ENCODE results near the gene IQCF2.
"Not testable (repeated sequence)": the region's sequence is repeated elsewhere in the genome, so short reads cannot be mapped to it uniquely, and the experiment has no call there.

Gene IQCF2

DNA sequence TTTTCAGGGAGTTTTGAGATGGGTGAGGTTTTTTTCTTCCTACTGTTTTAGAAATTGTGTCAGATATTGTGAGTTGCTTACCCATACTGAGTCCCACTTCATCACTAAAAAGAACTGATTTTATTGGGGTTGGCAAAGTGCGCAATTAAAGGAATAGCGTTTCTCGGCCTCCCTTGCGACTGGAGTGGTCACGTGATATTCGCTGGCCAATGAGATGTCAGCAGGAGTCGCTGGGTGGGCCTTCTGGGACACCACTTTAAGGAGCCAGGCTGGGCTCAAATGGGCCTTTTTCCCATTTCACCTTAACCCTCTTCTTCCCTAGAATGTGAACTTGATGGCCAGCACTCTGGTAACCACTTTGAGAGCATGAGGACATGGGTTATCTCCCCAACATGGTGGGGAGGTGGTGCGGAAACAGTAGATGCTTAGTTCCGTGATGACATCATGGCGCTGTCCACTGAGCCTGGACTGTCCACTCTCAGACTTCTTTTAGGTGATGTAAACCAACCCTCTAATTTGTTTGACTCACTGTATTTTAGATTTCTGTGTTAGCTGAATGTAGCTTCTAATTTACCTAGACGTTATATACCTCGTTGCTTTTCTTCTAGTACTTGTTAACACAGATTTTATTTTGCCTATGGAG lies 27.2 kb downstream of the IQCF2 start:
- DNase-seq (ENCODE audit: low spot score): no peak
- TF ChIP-seq, protein P1, sequence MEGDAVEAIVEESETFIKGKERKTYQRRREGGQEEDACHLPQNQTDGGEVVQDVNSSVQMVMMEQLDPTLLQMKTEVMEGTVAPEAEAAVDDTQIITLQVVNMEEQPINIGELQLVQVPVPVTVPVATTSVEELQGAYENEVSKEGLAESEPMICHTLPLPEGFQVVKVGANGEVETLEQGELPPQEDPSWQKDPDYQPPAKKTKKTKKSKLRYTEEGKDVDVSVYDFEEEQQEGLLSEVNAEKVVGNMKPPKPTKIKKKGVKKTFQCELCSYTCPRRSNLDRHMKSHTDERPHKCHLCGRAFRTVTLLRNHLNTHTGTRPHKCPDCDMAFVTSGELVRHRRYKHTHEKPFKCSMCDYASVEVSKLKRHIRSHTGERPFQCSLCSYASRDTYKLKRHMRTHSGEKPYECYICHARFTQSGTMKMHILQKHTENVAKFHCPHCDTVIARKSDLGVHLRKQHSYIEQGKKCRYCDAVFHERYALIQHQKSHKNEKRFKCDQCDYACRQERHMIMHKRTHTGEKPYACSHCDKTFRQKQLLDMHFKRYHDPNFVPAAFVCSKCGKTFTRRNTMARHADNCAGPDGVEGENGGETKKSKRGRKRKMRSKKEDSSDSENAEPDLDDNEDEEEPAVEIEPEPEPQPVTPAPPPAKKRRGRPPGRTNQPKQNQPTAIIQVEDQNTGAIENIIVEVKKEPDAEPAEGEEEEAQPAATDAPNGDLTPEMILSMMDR (IDR thresholded peaks at IDR 0.05; ENCODE audit: extremely low read depth, insufficient read depth, missing control alignments): no peak
- in situ Hi-C loops (cut with MboI; ENCODE audit: low pct_unique_long_range_greater_than_20kb, low sequenced_read_pairs, unreplicated experiment): no loop called here

DNA sequence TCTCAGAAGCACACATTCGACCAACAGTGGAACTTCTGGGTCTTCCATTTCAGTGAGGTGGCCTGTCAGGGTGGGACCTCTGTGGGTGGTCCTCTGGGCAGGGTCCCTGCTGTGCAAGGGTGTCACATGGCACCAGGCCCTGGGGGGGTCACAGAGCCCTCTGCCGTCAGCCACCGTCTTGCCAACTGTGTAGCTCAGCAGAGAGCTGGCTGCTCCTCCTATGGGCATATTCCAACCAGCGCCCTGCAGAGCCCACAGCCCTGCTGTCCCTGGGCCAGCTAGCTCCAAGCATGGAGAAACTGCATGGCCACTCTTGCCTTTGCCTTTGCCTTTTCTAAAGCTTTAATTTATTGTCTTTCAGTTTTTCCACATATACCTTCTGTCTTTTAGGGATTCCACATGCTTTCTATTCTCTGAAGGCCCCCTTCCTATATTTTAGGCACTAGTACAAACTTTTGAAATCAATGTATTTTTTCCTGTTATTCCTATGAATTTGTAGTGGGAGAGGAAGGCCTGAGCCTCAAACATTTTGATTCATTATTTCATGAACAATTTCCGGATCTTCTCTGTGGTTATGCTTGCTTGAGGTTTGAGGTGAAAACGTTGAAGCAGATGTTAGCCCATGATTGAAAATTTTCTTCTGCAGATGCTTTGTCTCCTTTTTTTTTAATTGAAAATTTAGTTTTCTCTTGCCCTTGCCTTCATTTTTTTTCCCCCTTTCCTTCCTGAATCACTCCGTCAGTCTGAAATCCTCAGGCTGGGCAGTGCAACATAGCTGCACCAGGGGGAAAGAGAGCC lies 30.0 kb downstream of the IQCF2 start:
- TF ChIP-seq, protein P1 (IDR thresholded peaks at IDR 0.05; ENCODE audit: extremely low read depth, insufficient read depth, missing control alignments): no peak
- in situ Hi-C loops (cut with MboI; ENCODE audit: low pct_unique_long_range_greater_than_20kb, low sequenced_read_pairs, unreplicated experiment): no loop called here
- no peak for DNase-seq (ENCODE audit: low spot score)

DNA sequence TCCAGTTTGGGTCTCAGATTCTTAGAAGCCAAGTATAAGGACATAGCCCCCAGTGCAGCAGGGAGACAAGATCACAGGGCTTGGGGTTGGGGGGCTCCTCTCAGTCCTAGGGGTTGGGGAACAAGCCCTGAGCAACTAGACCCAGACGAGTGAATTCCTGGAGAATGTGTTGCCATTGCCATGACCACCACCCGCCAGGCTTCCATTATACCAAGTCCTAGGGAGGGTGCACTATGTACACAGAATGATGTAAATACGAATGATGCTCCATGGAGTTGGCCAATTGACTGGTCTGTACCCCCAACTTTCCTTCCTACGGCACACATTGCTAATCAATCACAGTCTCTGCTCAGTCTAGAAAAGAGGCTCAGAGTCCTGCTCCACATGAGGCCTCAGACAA lies 33.0 kb downstream of the IQCF2 start:
- in situ Hi-C loops (cut with MboI; ENCODE audit: low pct_unique_long_range_greater_than_20kb, low sequenced_read_pairs, unreplicated experiment): no loop called here
- DNase-seq (ENCODE audit: low spot score): no peak
- TF ChIP-seq, protein P1 (IDR thresholded peaks at IDR 0.05; ENCODE audit: extremely low read depth, insufficient read depth, missing control alignments): no peak

DNA sequence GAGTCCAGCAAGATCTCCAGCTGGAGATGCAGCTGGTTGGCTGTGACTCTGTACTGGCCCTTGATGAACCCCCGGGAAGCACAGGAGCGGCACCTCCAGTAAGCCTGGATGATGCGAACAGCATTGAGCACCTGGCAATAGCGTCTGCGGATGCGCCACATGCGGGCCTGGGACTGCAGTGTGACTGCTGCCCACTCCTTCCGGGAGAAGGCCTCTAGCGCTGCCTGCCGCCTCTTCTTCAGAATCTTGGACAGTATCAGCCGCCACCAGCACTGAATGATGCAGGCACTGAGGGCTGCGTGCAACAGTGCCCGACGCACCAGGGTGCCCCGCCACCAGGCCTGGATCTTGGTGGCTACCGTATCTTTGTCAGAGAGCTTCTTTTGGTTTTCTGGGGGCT lies 33.5 kb downstream of the IQCF2 start:
- TF ChIP-seq, protein P1 (IDR thresholded peaks at IDR 0.05; ENCODE audit: extremely low read depth, insufficient read depth, missing control alignments): no peak
- no peak for DNase-seq (ENCODE audit: low spot score)
- in situ Hi-C loops (cut with MboI; ENCODE audit: low pct_unique_long_range_greater_than_20kb, low sequenced_read_pairs, unreplicated experiment): no loop called here

DNA sequence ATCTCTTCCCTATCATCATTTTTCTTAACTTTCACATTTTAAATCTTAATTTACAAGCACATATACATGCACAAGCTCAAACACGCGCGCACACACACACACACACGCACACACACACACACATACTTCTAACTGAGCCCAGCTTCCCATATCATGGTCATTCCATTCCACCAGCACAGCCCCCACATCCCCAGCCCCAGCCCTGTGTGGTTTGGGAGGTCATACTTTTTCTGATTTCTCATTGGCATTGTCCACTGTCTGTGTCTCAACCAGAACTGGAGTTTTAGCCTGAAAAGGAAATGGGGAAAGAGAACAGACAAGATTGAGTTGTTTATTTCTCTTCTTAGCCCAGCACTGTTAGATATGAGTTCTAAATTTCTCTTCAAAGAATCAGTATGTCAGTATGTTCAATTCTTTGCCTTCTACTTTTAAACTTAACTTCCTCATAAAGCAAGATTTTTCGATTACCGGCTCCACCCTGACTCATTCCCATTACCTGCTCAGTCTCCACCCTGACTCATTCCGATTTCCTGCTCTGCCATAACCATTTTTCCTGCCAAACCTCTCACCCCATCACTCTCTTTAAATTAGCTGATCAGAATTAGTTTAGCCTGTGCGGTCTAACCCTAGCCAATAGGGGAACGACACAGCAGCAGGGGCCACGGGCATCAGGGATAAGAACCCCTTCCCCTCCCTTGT lies 35.3 kb downstream of the IQCF2 start:
- in situ Hi-C loops (cut with MboI; ENCODE audit: low pct_unique_long_range_greater_than_20kb, low sequenced_read_pairs, unreplicated experiment): no loop called here
- DNase-seq (ENCODE audit: low spot score): no peak
- TF ChIP-seq, protein P1 (IDR thresholded peaks at IDR 0.05; ENCODE audit: extremely low read depth, insufficient read depth, missing control alignments): no peak

DNA sequence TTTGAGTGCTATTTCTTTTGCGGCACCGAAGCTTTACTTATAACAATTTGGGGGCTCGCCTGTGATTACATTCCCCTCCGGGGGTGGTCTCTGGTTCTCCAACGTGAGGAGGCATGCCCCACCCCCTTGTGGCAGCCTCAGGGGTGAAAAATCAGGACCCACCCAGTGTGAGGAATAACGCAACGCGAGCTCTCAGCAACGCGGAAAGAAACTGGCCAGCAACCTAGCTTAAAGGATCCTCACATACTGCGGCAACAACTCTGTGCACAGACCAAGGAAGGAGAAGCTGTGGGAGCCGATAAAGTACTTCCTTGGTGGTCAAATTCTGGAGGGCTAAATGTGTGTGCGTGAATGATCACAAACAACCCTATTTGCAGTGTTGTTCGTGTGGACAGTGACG lies 36.0 kb downstream of the IQCF2 start:
- in situ Hi-C loops (cut with MboI; ENCODE audit: low pct_unique_long_range_greater_than_20kb, low sequenced_read_pairs, unreplicated experiment): no loop called here
- no peak for DNase-seq (ENCODE audit: low spot score)
- TF ChIP-seq, protein P1 (IDR thresholded peaks at IDR 0.05; ENCODE audit: extremely low read depth, insufficient read depth, missing control alignments): no peak

DNA sequence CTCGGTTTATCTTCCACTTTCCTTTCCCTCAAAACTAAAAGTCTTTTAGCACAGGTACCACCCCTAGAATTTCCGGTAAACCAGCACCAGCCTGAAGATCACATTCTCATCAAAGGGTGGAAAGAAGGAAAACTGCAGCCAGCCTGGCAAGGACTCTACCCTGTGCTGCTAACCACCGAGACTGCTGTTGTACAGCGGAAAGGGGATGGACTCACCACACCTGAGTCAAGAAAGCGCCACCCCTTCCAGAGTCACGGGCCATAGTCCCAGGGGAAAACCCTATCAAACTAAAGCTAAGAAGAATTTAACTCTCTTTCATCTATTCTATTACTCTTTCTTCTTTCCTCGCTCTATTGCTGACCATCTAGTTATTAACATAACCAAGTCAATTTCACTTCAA lies 38.6 kb downstream of the IQCF2 start:
- in situ Hi-C loops (cut with MboI; ENCODE audit: low pct_unique_long_range_greater_than_20kb, low sequenced_read_pairs, unreplicated experiment); DNase-seq (ENCODE audit: low spot score): not testable (repeated sequence)

DNA sequence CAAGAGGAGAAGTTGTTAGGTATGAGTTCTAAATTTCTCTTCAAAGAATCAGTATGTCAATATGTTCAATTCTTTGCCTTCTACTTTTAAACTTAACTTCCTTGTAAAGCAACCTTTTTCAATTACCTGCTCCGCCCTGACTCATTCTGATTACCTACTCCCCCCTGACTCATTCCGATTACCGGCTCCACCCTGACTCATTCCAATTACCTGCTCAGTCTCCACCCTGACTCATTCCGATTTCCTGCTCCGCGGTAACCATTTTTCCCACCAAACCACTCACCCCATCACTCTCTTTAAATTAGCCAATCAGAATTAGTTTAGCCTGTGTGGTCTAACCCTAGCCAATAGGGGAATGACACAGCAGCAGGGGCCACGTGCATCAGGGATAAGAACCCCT lies 40.9 kb downstream of the IQCF2 start:
- in situ Hi-C loops (cut with MboI; ENCODE audit: low pct_unique_long_range_greater_than_20kb, low sequenced_read_pairs, unreplicated experiment); DNase-seq (ENCODE audit: low spot score): not testable (repeated sequence)

Measured in GM13977 (cell line).